IPS-20b (cell line): ENCODE measurements around the gene GNLY.

ENCODE experiments used
- H3K27ac ChIP-seq: one replicate; pipeline ENCODE4 v1.5.1; 2013; ENCODE audit warnings: low read length
- H3K27me3 ChIP-seq: 2 replicates; pipeline ENCODE4 v1.6.1; 2013; ENCODE audit warnings: mild to moderate bottlenecking, low read length, inconsistent platforms; ENCODE audit not compliant: insufficient read depth
- H3K36me3 ChIP-seq: 2 replicates; pipeline ENCODE4 v1.6.1; 2013; ENCODE audit warnings: low read depth, mild to moderate bottlenecking, inconsistent platforms, low read length, moderate library complexity; ENCODE audit not compliant: insufficient read depth
- H3K4me1 ChIP-seq: 2 replicates; pipeline ENCODE4 v1.6.1; 2013; ENCODE audit warnings: mild to moderate bottlenecking, control low read depth, inconsistent platforms, low read length, moderate library complexity; ENCODE audit not compliant: insufficient read depth
- H3K4me3 ChIP-seq: 2 replicates; pipeline ENCODE4 v1.5.1; 2013; ENCODE audit warnings: mild to moderate bottlenecking, low read length, inconsistent platforms
- H3K9ac ChIP-seq: 2 replicates; pipeline ENCODE4 v1.6.1; 2013; ENCODE audit warnings: low read depth, mild to moderate bottlenecking, inconsistent platforms, low read length, moderate library complexity
- H3K9me3 ChIP-seq: 2 replicates; pipeline ENCODE4 v1.6.1; 2013; ENCODE audit warnings: mild to moderate bottlenecking, low read depth, low read length, inconsistent platforms; ENCODE audit not compliant: insufficient read depth

Gene GNLY

GRCh38 chr2:85734015-85734414 lies 39.9 kb downstream of the GNLY start:
- Histone ChIP-seq H3K9ac (no peak overlapping the region), H3K27me3 (no peaks in the 10 kb centered on the region; the same call in 1 of the 2 replicates), H3K36me3 (no peaks in the 10 kb centered on the region)

GRCh38 chr2:85734942-85735608 lies 40.9 kb downstream of the GNLY start:
- Histone ChIP-seq H3K4me3 (no peak overlapping the region), H3K27me3 (no peaks in the 10 kb centered on the region; the same call in 1 of the 2 replicates), H3K9ac (no peak overlapping the region), H3K36me3 (no peaks in the 10 kb centered on the region), H3K27ac (no peak overlapping the region), H3K9me3 (no peaks in the 10 kb centered on the region), H3K4me1 (no peaks in the 10 kb centered on the region)

More at GRCh38 chr2:85734015-85734414, 39.9 kb downstream of the GNLY start:
- Histone ChIP-seq H3K27ac (no peak overlapping the region), H3K4me1 (no peaks in the 10 kb centered on the region), H3K9me3 (no peaks in the 10 kb centered on the region), H3K4me3 (no peak overlapping the region)

- Histone ChIP-seq H3K4me3 (no peak overlapping the region), H3K4me1 (no peaks in the 10 kb centered on the region), H3K9ac (no peak overlapping the region), H3K9me3 (no peaks in the 10 kb centered on the region), H3K27ac (no peak overlapping the region), H3K36me3 (no peaks in the 10 kb centered on the region), H3K27me3 (no peaks in the 10 kb centered on the region; the same call in 1 of the 2 replicates)
These were observed 41.5 kb downstream of the GNLY start for GRCh38 chr2:85735691-85736090.

- Histone ChIP-seq H3K36me3 (no peaks in the 10 kb centered on the region), H3K27me3 (no peaks in the 10 kb centered on the region; the same call in 1 of the 2 replicates), H3K9me3 (no peaks in the 10 kb centered on the region), H3K4me1 (peaks cover 1% of the 10 kb centered on the region; the same call in 1 of the 2 replicates), H3K27ac (no peak overlapping the region), H3K9ac (no peak overlapping the region), H3K4me3 (no peak overlapping the region)
These were observed 42.5 kb downstream of the GNLY start for GRCh38 chr2:85736456-85737355.

- H3K4me3 ChIP-seq: no peak overlapping the region
- no peaks in the 10 kb centered on the region for H3K9me3 ChIP-seq
- H3K36me3 ChIP-seq: no peaks in the 10 kb centered on the region
- H3K4me1 ChIP-seq: peaks cover 6% of the 10 kb centered on the region; the same call in 1 of the 2 replicates
- H3K27me3 ChIP-seq: no peaks in the 10 kb centered on the region; the same call in 1 of the 2 replicates
- no peak overlapping the region for H3K27ac ChIP-seq
- H3K9ac ChIP-seq: no peak overlapping the region
These were observed 43.3 kb downstream of the GNLY start for GRCh38 chr2:85737481-85737880.

DNA sequence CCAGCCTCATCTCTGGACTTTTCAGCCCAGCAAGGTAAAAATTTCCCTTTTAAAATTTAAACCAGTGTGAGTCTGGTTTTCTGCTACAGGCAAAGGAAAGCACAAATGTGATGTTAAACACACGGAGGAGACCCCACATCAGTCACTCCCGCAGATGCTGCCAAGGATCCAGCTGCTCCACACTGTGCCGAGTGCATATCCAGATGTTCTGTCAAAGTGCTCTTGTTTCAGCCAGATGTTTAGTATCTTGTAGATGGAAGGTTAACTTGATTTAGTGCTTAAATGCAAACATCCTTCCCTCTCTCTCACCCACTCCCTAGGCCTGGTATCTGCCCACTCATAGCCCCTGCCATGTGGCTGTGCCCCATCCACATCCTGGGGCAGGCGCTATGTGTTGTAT lies 43.8 kb downstream of the GNLY start:
- peaks cover 6% of the 10 kb centered on the region; the same call in 1 of the 2 replicates for H3K4me1 ChIP-seq
- no peak overlapping the region for H3K27ac ChIP-seq
- H3K36me3 ChIP-seq: no peaks in the 10 kb centered on the region
- H3K9ac ChIP-seq: no peak overlapping the region
- H3K9me3 ChIP-seq: no peaks in the 10 kb centered on the region
- H3K27me3 ChIP-seq: peaks cover 4% of the 10 kb centered on the region; the same call in 1 of the 2 replicates
- no peak overlapping the region for H3K4me3 ChIP-seq

DNA sequence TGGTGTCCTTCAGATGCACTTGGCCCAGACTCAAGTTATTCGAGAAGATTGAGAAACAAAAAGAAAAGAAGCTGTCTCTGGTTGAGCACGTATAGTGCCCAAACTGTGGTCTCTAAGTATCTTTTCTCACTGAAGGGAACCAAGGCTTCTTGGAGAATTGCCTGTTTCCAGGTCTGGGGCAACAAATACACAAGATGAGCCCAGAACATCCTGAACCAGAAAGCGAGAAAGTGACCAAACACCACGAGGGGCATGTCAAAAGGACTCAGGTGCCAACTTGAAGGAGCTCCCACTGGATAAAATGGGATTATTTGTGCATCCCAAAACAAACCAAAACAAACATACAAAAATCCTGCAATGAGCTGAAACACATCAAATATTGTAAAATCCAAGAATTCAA lies 46.0 kb downstream of the GNLY start:
- Histone ChIP-seq H3K27ac (no peak overlapping the region), H3K4me1 (peaks cover 6% of the 10 kb centered on the region; the same call in 1 of the 2 replicates), H3K36me3 (no peaks in the 10 kb centered on the region), H3K9me3 (no peaks in the 10 kb centered on the region), H3K4me3 (no peak overlapping the region), H3K9ac (no peak overlapping the region), H3K27me3 (peaks cover 11% of the 10 kb centered on the region; the same call in 1 of the 2 replicates)

DNA sequence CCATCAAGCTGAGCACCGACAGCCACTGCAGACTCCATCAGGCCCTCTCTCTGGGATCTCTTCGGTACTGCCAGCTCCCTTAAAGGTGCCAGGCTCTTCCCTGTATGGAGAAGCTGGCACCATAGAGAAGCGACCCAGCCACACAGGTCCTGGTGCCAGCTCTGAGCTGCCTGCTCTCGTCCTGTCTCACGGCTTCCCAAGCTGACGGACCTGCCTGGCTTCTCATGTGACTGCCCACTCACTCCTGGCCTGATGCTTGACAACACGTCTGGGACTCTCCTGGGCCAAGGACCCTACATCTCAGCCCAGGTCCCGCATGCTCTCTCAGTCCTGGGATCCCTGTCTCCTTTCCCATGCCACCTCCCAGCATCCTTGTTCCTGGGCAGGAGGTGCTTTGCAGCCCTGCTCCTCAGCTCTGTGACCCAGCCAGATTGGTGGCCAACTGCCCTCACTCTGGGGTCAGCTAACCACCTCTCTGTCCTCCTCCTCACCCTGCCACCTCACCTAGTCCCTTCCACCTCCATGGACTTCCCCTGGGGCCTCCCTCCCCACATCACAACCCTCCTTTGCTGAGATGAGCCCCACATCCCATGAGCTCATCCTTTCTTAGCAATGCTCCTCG lies 47.2 kb downstream of the GNLY start:
- peaks cover 19% of the 10 kb centered on the region; the same call in 1 of the 2 replicates for H3K27me3 ChIP-seq
- H3K9ac ChIP-seq: peak overlapping the region; percentile 4; the same call in 1 of the 2 replicates
- H3K4me1 ChIP-seq: peaks cover 6% of the 10 kb centered on the region; the same call in 1 of the 2 replicates
- H3K9me3 ChIP-seq: no peaks in the 10 kb centered on the region
- no peak overlapping the region for H3K4me3 ChIP-seq
- H3K27ac ChIP-seq: no peak overlapping the region
- no peaks in the 10 kb centered on the region for H3K36me3 ChIP-seq

DNA sequence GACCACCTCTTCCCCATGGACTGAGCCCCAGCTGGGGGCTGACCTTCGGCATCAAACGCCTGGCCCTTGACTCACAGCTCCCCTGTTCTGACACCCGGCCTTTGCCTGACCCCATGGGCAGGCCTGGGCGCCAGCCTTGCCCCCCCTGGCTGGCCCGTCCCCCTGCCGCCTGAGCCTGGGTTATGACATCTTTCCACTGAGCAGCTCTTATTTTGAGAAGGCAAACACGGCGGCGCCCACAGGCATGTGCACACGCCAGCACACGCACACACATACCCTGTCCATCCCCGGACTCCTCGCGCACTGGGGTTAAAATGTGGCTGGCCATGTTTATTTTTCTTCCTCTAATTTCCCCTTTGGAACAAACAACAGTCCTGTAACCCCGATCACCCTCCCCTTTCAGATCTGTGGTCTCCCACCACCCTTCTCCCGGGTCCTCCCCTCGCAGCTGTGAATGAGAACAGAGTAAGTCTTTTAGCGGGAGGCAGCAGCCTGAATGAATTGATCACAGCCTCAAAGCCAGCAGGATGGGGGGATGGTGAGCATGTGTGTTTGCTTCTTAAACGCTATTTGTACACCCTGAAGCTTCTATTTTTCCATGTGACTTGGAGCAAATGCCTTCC lies 47.8 kb downstream of the GNLY start:
- Histone ChIP-seq H3K27me3 (peaks cover 24% of the 10 kb centered on the region; the same call in 1 of the 2 replicates), H3K4me3 (no peak overlapping the region)

DNA sequence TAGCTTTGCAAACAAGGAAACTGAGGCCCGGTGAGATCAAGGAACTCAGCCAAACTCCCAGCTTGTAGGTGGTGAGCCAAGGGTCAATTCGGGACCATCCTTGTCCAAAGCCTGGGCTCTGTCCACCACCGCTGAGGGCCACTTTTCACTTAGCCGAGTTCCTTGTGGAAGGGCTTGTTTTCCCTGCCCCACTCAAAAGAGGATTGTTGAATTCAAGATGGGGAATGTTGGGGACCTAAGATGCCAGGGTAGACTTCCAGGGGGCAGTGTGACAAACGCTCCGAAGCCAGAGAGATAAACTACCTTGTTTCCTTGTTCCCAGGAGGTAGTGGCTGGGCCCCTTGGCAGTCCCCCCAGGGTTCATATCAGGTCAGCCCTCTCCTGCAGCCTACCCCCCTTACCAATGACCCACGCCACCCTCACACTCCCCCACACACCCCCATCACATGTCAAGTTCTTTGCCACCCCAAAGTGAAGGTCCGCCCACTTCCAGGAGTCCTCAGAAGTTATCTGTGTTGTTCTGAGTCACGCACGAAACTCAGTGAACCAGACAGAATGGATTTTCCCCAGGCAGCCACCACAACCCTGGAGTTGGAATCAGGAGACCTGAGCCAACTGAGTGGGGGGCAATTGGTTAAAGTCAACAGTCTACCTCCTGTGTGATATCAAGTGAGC lies 49.3 kb downstream of the GNLY start:
- Histone ChIP-seq H3K4me1 (peaks cover 6% of the 10 kb centered on the region; the same call in 1 of the 2 replicates), H3K36me3 (no peaks in the 10 kb centered on the region), H3K9me3 (no peaks in the 10 kb centered on the region), H3K27me3 (peaks cover 24% of the 10 kb centered on the region; the same call in 1 of the 2 replicates), H3K27ac (no peak overlapping the region), H3K4me3 (no peak overlapping the region), H3K9ac (no peak overlapping the region)

More for the DNA sequence above, 47.8 kb downstream of the GNLY start:
- Histone ChIP-seq H3K9ac (peak overlapping the region; percentile 4; the same call in 1 of the 2 replicates), H3K36me3 (no peaks in the 10 kb centered on the region), H3K27ac (no peak overlapping the region), H3K9me3 (no peaks in the 10 kb centered on the region), H3K4me1 (peaks cover 6% of the 10 kb centered on the region; the same call in 1 of the 2 replicates)
